Measurements from ENCODE around the gene PDZK1IP1. TPM values are rescaled to one million over a fixed set of nuclear protein-coding genes. Genes with fewer than 3 reads are reported as not detected.

Gene PDZK1IP1, protein sequence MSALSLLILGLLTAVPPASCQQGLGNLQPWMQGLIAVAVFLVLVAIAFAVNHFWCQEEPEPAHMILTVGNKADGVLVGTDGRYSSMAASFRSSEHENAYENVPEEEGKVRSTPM
- total RNA-seq = not detected in 2 replicates
- not detected for polyA plus RNA-seq (2012)

DNA sequence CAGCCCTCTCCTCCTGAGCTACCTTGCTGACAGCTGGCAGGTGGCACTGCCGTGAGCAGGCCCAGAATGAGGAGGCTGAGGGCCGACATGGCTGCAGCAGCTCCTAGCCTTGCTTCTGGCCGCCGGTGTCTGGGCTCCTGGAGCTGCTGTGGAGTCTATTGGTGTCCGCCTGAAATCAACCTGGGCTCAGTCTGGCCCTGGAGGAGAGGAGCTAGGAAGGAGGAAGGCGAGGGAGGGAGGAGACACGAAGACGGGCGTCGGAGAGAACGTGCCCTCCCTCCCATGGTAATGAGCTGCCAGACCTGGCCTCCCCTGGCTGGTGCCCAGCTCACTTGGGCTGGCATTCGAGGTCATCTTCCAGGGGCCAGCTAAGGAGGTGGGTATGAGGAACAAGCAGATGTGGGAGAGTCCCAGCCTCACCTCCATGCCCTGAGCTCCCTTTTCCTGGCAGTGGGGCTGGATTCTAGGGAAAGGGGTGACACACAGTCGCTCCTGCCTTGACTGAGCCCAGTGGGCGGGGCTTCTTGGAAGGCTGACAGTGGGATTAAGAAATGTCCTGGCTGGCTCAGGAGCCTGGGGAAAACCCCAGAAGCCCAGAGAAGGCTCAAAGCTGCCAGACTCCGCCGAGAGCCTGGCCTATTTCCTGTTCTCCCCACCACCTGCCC lies at the start of gene PDZK1IP1:
Gene PDZK1IP1, minus strand, starts transcription at position 193 of the 665 bp plus-strand sequence. Its CDS starts 104 bp downstream, at position 89.
- peak; percentile 32 for DNase-seq (ENCODE audit: low read depth)

DNA sequence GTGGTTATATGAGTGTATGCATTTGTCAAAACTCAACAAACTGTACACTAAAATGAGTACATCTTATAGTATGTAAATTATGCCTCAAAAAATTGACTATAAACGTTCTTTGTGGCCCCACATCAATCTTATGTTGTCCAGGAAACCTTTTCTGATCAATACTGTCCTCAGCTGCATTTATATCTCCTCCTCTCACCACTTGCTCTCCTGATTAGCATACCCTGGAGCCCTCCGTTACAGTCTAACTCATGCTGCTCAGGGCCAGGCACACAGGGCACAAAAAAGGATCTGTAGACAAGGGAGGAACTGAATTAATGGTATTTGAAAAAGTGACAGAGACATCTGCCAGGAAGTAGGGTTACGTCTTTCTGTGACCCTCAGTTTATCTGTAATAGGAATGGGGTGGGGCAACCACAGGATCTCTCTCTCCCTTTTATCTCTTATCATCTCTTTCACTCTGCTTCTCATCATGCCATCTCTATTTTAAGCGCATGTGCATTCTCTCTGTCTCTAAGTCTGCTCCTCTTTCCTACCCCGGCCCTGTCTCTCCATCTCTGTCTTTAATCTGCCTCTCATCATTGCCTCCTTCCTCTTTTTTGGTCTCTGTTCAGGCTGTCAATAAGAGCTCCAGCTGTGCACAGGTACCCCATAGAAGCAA lies 49.2 kb upstream of the PDZK1IP1 start:
- DNase-seq (ENCODE audit: low read depth) = no peak

DNA sequence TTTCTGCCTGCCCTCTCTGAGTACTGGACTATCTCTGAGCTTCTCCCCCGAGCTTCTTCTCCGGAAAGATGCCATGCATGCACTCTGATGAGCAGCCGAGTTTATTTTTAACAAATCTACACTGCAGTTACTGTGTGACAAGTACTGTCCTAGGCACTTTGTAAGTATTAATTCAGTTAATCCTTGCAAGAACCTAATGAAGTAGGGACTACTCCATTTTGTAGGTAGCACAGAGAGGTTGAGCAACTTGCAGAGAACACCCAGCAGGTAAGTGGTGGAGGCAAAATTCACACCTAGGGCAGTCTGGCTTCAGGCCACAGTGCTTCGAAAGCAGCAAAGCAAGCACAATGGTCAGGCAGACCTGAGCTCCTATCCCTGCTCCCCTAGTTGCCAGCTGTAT lies 46.0 kb upstream of the PDZK1IP1 start:
- DNase-seq (ENCODE audit: low read depth) = no peak

DNA sequence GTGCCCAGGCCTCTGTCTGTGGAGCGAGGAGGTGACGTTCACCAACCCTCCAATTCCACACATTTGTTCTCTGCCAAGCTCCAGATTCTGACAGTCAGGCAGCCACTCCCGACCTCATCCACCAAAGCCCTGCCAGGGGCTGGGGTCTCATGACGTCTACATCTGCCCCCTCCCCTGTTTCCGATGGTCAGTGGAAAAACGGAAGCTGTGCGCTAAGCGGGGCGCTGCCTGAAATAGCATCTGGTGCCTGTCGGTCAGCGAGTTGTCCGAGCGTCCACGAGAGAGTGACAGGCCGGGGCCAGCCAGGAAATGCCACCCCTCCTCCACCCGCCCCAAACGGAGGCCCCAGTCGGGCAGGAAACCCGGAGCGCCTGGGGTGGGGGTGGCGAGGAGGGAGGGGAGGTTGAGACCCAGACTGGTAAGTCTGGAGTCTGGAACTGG lies 45.4 kb upstream of the PDZK1IP1 start:
- no peak for DNase-seq (ENCODE audit: low read depth)

DNA sequence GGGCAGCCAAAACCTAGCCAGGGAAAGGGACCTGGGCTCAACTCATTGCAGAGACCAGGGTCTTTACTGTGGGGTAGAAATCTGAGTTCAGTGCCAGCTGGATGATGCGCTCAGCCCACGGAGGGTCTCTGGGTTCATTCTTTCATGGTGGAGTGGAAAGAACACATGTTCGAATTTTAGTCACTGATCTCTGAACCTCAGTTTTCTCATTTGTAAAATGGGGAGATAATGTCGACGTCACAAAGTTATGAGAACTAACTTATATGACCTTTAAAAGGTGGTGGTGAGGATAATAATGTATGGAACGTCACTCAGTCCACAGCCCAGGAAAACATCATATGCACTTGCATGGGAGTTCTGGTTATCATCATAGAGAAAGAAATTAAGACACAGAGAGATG lies 43.4 kb upstream of the PDZK1IP1 start:
- DNase-seq (ENCODE audit: low read depth) = no peak

DNA sequence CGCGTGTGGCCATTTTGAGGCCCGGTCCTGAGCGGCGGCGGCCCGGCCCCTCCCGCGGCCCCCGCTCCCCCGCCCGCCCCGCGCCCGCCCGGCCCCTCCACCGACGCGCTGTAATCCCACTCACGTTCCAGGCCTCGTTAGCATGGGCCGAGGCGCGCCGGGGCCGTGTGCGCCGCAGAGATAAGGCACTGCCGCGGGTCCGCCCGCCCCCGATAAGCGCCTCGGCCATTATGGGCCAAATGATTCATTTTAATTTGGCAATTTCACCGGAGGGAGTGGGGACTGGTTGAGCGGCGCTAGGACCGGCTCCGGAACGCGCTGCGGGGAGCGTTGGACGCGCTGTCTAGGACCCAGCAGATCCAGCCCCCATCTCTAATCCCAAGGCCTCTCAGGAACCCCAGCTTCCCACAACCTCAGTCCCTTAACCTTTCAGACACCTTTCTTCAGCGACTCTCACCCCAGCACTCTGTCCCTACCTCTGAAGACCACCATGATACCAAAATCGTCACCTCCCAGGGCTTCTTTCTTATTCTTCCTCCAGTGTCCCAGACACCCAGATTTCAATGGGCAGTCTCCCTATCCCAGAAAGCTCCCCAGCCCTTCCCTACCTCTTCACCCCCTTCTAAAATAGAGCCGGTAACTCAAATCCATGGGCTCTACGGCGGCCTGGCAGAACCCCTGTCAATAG lies 42.5 kb upstream of the PDZK1IP1 start, which contains the start of gene TAL1:
Gene TAL1, minus strand, starts transcription at position 39 of the 688 bp plus-strand sequence. CDS start 6,337 bp downstream, outside the sequence.
- no peak for DNase-seq (ENCODE audit: low read depth)

DNA sequence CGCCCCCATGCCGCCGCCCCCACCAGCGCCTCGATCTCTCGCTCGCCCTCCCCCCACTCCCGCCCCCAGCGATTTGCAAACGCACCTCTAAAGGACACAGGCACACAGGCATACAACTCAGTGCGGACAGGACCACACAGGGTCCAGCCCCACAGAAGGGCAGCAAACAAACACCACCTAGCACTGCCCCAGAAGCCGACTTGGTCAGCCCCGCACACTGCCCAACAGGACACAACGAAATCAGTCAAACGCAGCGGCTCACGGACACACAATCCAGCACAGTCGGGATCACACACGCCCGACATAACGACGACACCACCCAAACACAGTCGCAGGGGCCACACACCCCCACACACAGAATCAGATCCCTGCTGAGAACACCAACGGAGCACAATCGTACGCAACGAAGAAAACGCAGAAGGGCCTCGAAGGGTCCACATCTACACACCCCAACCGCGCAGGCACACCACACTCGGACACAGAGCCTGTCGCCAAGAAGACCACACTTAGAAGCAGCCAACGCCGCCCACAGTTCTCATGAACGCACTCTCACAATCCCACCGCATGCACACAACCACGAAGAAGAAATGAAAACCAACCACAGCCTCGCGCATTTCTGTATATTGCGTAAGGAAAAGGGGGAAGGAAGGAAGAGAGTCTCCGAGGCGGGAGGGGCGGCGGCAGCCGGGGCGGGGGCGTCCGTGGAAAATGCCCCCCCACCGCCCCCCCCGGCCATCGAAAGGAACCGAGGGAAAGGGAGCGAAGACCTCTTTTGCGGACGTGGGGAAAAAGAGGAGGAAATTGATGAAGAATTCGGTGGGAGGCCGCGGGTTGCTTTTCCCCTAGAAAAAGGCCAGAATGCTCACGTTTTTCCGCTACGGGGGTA lies 41.7 kb upstream of the PDZK1IP1 start:
- DNase-seq (ENCODE audit: low read depth) = peak; percentile 38

DNA sequence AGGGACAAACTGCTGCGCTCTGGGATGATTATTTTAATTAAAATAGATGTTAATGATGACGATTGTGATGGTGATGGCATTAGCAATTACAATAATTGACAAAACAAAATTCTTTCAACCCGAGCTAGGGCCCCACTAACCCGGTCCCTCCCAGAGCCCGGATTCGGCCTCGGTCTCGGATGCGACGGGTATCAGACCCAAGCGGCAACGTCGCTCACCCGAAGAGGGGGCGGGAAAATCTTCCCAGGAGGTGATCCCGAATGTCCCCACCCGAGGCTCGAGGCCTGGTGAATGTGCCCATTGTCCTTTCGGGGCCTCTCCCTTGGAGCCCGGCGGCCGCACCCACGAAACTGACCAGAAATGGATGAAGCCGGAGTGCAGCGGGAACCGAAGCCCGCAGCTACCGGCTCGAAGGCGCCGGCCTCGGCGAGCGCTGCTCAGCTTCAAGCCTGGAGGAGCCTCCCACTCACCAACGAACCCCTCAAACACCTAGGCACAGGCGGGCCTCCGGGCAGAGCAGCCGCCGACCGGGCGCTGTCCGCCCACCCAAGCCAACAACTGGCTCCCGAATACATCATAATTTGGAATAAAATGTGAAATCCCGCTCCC lies 41.0 kb upstream of the PDZK1IP1 start:
- no peak for DNase-seq (ENCODE audit: low read depth)

DNA sequence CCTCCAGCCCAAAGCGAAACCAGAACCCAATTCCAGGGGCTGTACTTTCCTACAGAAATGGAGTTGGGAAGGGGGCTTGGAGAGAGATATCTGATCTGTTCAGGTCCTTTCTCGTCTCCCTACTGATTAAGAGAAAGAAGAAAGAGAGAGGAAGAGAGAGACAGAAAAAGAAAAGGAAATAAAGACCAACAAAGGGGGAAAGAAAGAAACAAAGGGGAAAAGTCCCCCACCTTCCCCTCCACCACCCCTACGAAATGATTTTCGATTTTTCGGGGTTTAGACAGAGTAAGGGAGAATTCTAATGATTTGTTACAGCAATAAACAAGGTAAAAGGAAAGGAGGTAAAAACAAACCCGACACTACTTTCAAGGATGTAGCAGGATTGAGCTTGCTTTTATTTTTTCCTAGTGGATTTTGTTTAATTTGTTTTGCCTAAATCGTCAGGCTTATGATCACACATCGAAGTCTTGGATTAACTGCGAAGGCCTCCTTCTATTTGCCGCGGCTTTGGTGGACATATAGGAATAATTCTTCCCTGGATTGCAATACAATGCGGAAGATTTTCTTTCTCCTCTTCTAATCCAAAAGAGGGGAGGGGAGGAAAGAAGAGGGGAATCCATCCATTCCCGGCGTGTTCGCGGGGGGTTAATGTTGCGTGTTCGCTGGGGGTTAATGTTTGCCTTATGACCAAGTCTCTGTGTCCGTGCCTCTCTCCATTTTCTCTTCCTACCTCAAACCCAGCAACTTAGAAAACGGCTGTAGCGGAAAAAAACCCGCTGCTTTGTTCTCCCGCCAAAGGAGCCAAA lies 40.3 kb upstream of the PDZK1IP1 start:
- no peak for DNase-seq (ENCODE audit: low read depth)

DNA sequence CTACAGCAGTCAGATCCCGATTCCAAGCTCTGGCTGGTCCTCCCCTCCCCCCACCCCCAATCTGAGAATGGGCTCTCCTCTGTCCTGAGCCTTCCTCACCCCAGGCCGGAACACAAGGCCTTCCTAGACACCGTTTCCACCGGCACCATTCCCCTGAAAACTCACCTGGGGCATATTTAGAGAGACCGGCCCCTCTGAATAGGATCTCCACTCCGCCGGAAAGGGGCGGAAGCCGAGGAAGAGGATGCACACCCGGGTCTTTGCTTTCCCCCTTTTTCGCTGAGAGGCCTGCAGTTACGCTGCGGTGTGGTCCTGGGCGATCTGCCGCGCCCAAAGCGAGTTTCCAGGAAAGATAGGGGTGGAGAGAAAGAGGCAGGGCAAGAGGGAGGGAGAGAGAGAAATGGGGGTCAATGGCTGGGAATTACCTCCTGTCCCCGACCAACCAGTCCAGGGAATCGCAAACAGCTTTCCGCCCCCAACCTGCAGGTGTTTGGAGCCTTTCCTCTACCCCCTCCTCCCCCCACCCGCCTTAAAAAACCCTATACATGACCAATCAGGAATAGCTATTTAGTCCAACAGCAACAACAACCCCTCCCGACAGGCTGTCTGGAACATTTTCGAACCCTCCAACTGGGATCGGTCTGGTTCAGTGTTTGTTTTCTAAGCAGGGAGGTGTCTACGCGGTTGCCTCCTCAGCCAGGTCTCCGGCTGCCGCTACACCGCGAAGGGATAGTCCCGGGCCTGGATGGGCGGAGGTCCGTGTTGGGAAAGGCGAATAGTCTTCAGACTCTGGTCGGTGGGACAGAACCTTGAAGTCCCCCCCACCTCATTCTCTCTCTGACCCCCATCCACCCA lies 39.4 kb upstream of the PDZK1IP1 start:
- DNase-seq (ENCODE audit: low read depth) = no peak

DNA sequence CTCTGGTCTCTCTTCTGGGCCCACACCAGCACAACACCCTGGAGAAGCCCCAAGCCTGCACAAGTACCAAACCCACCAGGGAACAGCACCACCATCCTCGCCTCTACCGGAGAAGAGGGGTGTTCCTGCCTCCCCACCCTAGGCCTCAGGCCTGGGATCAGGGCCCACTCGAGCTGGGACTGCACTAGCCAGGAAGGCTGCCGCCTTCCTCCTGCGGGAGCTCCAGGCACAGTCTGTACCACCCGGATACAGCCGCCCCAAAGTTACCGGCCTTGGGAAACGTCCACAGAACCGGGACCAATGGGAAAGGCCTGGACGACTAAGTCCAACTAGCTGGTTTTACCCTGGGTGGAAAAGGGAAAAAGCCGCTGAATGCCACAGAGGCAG lies 38.8 kb upstream of the PDZK1IP1 start:
- DNase-seq (ENCODE audit: low read depth) = no peak

DNA sequence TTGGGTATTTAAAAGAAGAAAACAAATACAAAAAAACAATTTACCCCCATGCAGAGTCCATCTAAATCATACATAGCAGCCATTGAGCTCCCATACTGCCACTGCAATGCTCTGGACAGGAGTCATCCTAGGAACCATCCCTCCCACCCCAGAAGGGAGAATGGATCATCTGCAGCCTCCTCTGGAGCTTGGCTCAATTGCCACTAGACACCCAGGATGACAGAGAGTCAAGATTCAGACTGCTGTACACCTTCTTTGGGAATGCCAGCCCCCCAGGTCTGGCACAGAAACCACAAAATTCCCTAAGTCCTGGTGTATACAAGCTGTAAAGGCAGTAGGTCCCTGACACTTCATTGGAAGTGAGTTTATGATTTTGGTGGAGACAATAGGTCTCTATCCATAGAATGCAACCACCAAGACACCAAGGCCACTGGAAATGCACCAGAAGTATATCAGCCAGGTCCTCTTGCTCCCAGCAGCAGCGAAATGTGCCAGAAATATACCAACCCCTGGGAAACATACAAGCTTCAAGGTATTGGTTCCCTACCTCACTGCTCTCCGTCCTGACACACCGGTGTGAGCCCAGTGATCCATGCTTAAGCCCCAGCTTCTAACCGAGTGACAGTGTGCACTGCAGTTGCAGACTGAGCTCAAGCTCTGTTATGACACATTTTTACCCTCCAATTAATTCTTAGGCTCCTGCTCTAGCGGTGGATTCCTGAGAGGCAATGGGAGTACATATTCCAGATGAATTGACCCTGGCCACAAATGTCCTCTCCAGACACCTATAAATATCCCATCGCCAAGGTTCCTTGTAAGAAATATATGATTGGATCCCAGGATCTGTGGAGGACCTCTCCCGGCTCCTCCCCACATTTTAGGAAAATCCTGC lies 37.8 kb upstream of the PDZK1IP1 start:
- no peak for DNase-seq (ENCODE audit: low read depth)

DNA sequence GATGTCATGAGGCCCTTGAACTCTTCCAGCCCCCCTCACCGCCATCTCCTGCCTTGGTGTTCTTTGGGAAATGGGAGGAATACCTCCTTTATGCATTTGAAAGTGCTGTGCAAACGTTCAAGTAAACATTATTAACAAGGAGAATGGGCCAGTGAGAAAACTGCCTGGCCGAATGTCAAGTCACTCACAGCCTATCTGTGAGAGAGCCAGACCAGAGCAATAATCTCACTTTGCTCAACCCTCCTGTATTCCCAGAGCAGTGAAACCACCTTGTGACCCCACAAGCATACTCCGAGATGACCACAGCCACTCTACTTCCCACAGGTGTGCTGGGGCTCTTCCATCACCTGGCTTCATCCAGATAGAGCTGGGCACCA lies 37.0 kb upstream of the PDZK1IP1 start:
- no peak for DNase-seq (ENCODE audit: low read depth)

DNA sequence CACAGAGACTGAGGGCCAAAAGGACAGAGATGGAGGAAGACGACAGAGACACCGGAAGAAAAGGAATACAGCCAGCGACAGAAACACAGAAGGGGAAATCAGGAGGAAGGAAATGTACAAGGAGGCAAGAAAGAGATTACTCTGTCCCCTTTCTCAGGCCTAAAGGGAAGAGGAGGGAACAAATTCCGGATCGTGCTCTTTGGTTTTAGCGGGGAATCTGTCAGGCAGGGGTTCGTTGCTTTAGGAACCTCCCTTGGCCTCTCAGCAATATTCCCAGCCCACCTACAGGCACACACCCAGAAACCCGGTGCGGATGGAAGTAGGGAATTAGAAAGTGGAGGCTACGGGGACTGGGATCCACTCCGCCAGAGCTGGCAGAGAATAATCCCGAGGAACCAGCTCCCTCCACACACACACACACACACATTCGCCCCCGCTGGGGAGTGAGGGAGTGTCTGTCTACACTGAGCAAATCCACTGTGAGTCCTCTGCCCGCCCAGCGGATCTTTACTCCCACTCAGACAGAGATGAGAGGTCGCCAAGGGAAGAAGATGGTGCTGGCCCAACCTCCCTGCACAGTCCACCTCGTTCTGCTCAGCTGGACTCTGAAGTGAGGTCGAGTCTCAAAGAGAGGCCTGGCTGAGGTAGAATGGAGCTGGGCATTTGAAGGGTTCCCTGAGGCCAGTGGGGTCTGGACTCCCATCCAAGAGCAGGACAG lies 36.4 kb upstream of the PDZK1IP1 start:
- no peak for DNase-seq (ENCODE audit: low read depth)

DNA sequence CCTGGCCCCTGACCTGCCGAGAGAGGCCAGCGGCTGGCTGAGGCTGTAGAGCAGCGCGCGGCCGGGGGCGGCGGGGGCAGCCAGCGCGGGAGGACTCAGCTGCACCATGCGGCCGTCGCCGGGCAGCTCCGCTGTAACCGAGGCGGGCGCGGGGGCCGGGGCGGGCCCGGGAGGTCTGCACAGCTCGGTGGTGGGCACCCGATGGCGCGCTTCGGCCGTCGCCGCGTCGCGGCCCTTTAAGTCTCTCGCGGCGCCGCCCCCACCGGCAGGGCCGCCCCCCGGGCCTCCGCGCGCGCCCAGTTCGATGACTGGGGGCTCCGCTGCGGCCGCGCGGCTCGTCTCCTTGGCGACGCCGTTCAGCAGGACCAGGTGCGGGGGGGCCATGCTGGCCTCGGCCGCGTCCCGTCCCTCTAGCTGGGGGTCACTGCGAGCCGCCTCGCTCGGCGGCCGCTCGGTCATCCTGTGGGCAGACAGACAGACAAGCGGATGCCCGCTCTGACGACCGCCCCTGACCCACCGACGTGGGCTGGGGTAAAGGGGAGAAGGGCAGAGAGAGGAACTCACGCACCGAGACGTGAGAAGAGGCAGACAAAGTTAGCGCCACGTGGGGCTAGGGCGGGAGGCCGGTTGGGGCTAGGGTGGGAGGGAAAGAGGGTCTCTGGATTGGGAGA lies 35.7 kb upstream of the PDZK1IP1 start:
- DNase-seq (ENCODE audit: low read depth) = no peak

DNA sequence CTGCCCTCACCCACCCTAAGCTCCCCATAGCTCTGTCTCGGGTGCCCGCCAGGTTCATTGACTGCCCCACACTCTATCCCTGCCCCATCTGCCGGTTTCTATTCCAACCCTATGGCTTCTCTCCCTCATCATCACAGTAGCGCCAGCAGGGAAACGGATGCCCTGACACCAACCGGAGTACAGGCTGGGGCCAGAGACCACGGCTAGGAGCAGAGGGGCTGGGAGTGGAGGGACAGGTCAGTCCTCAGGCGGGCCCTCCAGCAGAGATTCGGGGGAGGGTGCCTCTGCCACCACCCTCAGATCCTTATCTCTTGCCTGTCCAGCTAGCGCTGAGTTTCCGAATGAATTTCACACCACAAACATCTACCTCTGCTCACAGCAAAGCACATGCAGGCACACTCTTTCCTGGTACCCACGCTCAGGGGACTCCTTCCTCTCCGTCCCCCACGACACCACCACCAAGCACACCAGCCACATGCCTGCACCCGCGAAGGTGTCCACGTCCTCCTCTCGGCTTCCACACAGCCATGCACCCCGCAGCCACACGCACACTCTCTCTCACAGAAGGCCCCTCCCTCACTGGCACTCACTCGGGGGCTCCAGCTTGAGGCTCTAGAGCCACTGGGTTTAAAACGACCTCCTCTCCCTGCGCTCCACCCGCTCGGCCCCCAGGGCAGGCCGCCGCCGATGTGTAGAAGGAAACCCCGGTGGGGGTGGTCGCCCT lies 35.0 kb upstream of the PDZK1IP1 start:
- no peak for DNase-seq (ENCODE audit: low read depth)
